Measurements from ENCODE around the gene DPEP1. TPM values are rescaled to one million over a fixed set of nuclear protein-coding genes. Genes with fewer than 3 reads are reported as not detected.
A peak's percentile ranks its signal among the peaks of the same experiment; 100 is the strongest.

DPEP1 gene
- total RNA-seq, 1 experiment from 2014 or later: 13.6 TPM

DNA sequence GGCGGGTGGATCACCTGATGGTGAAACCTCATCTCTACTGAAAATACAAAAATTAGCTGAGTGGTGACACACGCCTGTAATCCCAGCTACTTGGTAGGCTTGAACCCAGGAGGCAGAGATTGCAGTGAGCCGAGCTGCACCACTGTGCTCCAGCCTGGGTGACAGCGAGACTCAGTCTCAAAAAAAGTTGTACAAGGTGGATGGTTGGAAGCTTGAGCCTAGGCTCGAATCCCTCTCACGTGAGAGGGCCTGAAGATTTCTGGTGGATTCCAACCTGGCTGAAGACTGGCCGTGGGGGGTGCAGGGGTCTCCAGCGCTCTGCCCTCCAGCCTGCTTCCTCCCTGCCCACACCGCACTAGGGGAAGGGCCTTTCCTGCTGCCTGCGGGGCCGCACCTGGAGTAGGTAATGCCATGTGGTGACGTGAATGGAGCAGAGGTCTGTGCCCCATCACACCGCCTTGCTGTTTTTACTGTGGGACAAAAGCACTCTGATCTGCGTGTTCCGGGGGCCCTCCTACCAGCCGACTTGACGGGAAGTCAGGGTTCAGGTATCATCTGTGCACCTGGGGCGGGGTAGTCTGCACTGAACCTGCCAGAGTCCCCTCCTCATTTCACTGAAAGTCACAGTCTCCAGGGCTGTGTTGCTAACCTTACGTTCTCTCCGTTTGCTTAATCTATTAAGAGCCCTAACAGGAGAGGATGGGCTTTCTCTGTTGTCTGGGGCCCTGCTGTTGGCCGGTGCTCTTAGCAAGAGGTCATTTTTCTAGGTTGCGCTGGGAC lies 48.8 kb upstream of the DPEP1 start (continued):
- TF ChIP-seq, protein P1, sequence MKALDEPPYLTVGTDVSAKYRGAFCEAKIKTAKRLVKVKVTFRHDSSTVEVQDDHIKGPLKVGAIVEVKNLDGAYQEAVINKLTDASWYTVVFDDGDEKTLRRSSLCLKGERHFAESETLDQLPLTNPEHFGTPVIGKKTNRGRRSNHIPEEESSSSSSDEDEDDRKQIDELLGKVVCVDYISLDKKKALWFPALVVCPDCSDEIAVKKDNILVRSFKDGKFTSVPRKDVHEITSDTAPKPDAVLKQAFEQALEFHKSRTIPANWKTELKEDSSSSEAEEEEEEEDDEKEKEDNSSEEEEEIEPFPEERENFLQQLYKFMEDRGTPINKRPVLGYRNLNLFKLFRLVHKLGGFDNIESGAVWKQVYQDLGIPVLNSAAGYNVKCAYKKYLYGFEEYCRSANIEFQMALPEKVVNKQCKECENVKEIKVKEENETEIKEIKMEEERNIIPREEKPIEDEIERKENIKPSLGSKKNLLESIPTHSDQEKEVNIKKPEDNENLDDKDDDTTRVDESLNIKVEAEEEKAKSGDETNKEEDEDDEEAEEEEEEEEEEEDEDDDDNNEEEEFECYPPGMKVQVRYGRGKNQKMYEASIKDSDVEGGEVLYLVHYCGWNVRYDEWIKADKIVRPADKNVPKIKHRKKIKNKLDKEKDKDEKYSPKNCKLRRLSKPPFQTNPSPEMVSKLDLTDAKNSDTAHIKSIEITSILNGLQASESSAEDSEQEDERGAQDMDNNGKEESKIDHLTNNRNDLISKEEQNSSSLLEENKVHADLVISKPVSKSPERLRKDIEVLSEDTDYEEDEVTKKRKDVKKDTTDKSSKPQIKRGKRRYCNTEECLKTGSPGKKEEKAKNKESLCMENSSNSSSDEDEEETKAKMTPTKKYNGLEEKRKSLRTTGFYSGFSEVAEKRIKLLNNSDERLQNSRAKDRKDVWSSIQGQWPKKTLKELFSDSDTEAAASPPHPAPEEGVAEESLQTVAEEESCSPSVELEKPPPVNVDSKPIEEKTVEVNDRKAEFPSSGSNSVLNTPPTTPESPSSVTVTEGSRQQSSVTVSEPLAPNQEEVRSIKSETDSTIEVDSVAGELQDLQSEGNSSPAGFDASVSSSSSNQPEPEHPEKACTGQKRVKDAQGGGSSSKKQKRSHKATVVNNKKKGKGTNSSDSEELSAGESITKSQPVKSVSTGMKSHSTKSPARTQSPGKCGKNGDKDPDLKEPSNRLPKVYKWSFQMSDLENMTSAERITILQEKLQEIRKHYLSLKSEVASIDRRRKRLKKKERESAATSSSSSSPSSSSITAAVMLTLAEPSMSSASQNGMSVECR (CRISPR knock-in tag; IDR thresholded peaks at IDR 0.05; ENCODE audit: borderline replicate concordance): peak; percentile 76; the same call in 1 of the 2 replicates
- TF ChIP-seq TCF7 (CRISPR knock-in tag; IDR thresholded peaks at IDR 0.05; ENCODE audit: low read depth) (no peak), ESRRA (CRISPR knock-in tag; IDR thresholded peaks at IDR 0.05; ENCODE audit: borderline replicate concordance) (0 out of 2 replicates have a peak, but pooled peaks have one; percentile 41), ZNF121 (CRISPR knock-in tag; IDR thresholded peaks at IDR 0.05) (no peak), TEAD4 (CRISPR knock-in tag; IDR thresholded peaks at IDR 0.05) (no peak), PRRX2 (CRISPR knock-in tag; IDR thresholded peaks at IDR 0.05) (peak; percentile 89), JAZF1 (CRISPR knock-in tag; IDR thresholded peaks at IDR 0.05) (no peak), GTF2I (CRISPR knock-in tag; conservative IDR thresholded peaks at IDR 0.05) (no peak), CREB1 (CRISPR knock-in tag; IDR thresholded peaks at IDR 0.05) (0 out of 2 replicates have a peak, but pooled peaks have one; percentile 42), FOXJ3 (CRISPR knock-in tag; IDR thresholded peaks at IDR 0.05; ENCODE audit: borderline replicate concordance) (no peak), RORB (CRISPR knock-in tag; IDR thresholded peaks at IDR 0.05) (no peak), NFATC4 (CRISPR knock-in tag; IDR thresholded peaks at IDR 0.05) (peak; percentile 89), CREM (CRISPR knock-in tag; IDR thresholded peaks at IDR 0.05) (0 out of 2 replicates have a peak, but pooled peaks have one; percentile 1), SMAD4 (CRISPR knock-in tag; IDR thresholded peaks at IDR 0.05) (no peak), ATF1 (CRISPR knock-in tag; IDR thresholded peaks at IDR 0.05) (no peak)
- TF ChIP-seq, protein P2, sequence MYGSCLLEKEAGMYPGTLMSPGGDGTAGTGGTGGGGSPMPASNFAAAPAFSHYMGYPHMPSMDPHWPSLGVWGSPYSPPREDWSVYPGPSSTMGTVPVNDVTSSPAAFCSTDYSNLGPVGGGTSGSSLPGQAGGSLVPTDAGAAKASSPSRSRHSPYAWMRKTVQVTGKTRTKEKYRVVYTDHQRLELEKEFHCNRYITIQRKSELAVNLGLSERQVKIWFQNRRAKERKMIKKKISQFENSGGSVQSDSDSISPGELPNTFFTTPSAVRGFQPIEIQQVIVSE (CRISPR knock-in tag; IDR thresholded peaks at IDR 0.05; ENCODE audit: borderline replicate concordance): no peak
- TF ChIP-seq, protein P3, sequence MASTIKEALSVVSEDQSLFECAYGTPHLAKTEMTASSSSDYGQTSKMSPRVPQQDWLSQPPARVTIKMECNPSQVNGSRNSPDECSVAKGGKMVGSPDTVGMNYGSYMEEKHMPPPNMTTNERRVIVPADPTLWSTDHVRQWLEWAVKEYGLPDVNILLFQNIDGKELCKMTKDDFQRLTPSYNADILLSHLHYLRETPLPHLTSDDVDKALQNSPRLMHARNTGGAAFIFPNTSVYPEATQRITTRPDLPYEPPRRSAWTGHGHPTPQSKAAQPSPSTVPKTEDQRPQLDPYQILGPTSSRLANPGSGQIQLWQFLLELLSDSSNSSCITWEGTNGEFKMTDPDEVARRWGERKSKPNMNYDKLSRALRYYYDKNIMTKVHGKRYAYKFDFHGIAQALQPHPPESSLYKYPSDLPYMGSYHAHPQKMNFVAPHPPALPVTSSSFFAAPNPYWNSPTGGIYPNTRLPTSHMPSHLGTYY (CRISPR knock-in tag; IDR thresholded peaks at IDR 0.05): peak; percentile 80
- TF ChIP-seq, protein P4, sequence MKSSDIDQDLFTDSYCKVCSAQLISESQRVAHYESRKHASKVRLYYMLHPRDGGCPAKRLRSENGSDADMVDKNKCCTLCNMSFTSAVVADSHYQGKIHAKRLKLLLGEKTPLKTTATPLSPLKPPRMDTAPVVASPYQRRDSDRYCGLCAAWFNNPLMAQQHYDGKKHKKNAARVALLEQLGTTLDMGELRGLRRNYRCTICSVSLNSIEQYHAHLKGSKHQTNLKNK (CRISPR knock-in tag; IDR thresholded peaks at IDR 0.05): 0 out of 2 replicates have a peak, but pooled peaks have one; percentile 24
- TF ChIP-seq, protein P5, sequence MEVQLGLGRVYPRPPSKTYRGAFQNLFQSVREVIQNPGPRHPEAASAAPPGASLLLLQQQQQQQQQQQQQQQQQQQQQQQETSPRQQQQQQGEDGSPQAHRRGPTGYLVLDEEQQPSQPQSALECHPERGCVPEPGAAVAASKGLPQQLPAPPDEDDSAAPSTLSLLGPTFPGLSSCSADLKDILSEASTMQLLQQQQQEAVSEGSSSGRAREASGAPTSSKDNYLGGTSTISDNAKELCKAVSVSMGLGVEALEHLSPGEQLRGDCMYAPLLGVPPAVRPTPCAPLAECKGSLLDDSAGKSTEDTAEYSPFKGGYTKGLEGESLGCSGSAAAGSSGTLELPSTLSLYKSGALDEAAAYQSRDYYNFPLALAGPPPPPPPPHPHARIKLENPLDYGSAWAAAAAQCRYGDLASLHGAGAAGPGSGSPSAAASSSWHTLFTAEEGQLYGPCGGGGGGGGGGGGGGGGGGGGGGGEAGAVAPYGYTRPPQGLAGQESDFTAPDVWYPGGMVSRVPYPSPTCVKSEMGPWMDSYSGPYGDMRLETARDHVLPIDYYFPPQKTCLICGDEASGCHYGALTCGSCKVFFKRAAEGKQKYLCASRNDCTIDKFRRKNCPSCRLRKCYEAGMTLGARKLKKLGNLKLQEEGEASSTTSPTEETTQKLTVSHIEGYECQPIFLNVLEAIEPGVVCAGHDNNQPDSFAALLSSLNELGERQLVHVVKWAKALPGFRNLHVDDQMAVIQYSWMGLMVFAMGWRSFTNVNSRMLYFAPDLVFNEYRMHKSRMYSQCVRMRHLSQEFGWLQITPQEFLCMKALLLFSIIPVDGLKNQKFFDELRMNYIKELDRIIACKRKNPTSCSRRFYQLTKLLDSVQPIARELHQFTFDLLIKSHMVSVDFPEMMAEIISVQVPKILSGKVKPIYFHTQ (CRISPR knock-in tag; IDR thresholded peaks at IDR 0.05): peak; percentile 76; the same call in 1 of the 2 replicates
- TF ChIP-seq, protein P6, sequence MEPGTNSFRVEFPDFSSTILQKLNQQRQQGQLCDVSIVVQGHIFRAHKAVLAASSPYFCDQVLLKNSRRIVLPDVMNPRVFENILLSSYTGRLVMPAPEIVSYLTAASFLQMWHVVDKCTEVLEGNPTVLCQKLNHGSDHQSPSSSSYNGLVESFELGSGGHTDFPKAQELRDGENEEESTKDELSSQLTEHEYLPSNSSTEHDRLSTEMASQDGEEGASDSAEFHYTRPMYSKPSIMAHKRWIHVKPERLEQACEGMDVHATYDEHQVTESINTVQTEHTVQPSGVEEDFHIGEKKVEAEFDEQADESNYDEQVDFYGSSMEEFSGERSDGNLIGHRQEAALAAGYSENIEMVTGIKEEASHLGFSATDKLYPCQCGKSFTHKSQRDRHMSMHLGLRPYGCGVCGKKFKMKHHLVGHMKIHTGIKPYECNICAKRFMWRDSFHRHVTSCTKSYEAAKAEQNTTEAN (CRISPR knock-in tag; IDR thresholded peaks at IDR 0.05): no peak
- TF ChIP-seq, protein P7, sequence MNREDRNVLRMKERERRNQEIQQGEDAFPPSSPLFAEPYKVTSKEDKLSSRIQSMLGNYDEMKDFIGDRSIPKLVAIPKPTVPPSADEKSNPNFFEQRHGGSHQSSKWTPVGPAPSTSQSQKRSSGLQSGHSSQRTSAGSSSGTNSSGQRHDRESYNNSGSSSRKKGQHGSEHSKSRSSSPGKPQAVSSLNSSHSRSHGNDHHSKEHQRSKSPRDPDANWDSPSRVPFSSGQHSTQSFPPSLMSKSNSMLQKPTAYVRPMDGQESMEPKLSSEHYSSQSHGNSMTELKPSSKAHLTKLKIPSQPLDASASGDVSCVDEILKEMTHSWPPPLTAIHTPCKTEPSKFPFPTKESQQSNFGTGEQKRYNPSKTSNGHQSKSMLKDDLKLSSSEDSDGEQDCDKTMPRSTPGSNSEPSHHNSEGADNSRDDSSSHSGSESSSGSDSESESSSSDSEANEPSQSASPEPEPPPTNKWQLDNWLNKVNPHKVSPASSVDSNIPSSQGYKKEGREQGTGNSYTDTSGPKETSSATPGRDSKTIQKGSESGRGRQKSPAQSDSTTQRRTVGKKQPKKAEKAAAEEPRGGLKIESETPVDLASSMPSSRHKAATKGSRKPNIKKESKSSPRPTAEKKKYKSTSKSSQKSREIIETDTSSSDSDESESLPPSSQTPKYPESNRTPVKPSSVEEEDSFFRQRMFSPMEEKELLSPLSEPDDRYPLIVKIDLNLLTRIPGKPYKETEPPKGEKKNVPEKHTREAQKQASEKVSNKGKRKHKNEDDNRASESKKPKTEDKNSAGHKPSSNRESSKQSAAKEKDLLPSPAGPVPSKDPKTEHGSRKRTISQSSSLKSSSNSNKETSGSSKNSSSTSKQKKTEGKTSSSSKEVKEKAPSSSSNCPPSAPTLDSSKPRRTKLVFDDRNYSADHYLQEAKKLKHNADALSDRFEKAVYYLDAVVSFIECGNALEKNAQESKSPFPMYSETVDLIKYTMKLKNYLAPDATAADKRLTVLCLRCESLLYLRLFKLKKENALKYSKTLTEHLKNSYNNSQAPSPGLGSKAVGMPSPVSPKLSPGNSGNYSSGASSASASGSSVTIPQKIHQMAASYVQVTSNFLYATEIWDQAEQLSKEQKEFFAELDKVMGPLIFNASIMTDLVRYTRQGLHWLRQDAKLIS (CRISPR knock-in tag; IDR thresholded peaks at IDR 0.05; ENCODE audit: borderline replicate concordance): no peak
- TF ChIP-seq, protein P8, sequence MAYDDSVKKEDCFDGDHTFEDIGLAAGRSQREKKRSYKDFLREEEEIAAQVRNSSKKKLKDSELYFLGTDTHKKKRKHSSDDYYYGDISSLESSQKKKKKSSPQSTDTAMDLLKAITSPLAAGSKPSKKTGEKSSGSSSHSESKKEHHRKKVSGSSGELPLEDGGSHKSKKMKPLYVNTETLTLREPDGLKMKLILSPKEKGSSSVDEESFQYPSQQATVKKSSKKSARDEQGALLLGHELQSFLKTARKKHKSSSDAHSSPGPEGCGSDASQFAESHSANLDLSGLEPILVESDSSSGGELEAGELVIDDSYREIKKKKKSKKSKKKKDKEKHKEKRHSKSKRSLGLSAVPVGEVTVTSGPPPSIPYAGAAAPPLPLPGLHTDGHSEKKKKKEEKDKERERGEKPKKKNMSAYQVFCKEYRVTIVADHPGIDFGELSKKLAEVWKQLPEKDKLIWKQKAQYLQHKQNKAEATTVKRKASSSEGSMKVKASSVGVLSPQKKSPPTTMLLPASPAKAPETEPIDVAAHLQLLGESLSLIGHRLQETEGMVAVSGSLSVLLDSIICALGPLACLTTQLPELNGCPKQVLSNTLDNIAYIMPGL (CRISPR knock-in tag; IDR thresholded peaks at IDR 0.05): no peak

All from WTC11 (cell line).